Glutamatergic neuron (in vitro differentiated cells): ENCODE data around the gene CAPN7. TPM values are rescaled to one million over a fixed set of nuclear protein-coding genes. Genes with fewer than 3 reads are reported as not detected.
A peak's percentile ranks its signal among the peaks of the same experiment; 100 is the strongest.

Experiments
- DNase-seq: peaks from one replicate; pipeline ENCODE4 v3.0.0; 2022
- H3K27ac Mint-ChIP-seq: one replicate; pipeline ENCODE4 v1.8.0; 2020; ENCODE audit warnings: mild to moderate bottlenecking, mixed read lengths, inconsistent platforms; ENCODE audit not compliant: unreplicated experiment
- H3K27me3 Mint-ChIP-seq: one replicate; pipeline ENCODE4 v1.8.0; 2020; ENCODE audit warnings: mild to moderate bottlenecking, moderate library complexity, mixed read lengths, inconsistent platforms; ENCODE audit not compliant: unreplicated experiment
- H3K36me3 Mint-ChIP-seq: one replicate; pipeline ENCODE4 v1.8.0; 2020; ENCODE audit warnings: mild to moderate bottlenecking, mixed read lengths, inconsistent platforms; ENCODE audit not compliant: unreplicated experiment
- H3K4me1 Mint-ChIP-seq: one replicate; pipeline ENCODE4 v1.8.0; 2020; ENCODE audit warnings: mild to moderate bottlenecking, low read depth, mixed read lengths, inconsistent platforms; ENCODE audit not compliant: unreplicated experiment
- H3K4me3 Mint-ChIP-seq: one replicate; pipeline ENCODE4 v1.8.0; 2020; ENCODE audit warnings: mild to moderate bottlenecking, mixed read lengths, inconsistent platforms; ENCODE audit not compliant: unreplicated experiment
- H3K9me3 Mint-ChIP-seq: one replicate; pipeline ENCODE4 v1.8.0; 2020; ENCODE audit warnings: mild to moderate bottlenecking, moderate library complexity, mixed read lengths, inconsistent platforms; ENCODE audit not compliant: unreplicated experiment
- total RNA-seq: library from RNA; stranded (reverse); fragmentation: NEBNext Ultra II Directional; extraction: Animal tissue kit (Norgen Biotek cat#: 25700); gene quantifications from one replicate; pipeline ENCODE4 v1.2.1, GENCODE V29; 2021; ENCODE audit not compliant: unreplicated experiment
- TF ChIP-seq, protein P1 (sequence below): fragments of 200-600 bp; sonication (generic); IDR thresholded peaks from one replicate; pipeline ENCODE4 v1.5.0; 2021; ENCODE audit not compliant: partially characterized antibody, unreplicated experiment

Gene CAPN7
- total RNA-seq, 1 donor from 2014 or later = 30.2 TPM

DNA sequence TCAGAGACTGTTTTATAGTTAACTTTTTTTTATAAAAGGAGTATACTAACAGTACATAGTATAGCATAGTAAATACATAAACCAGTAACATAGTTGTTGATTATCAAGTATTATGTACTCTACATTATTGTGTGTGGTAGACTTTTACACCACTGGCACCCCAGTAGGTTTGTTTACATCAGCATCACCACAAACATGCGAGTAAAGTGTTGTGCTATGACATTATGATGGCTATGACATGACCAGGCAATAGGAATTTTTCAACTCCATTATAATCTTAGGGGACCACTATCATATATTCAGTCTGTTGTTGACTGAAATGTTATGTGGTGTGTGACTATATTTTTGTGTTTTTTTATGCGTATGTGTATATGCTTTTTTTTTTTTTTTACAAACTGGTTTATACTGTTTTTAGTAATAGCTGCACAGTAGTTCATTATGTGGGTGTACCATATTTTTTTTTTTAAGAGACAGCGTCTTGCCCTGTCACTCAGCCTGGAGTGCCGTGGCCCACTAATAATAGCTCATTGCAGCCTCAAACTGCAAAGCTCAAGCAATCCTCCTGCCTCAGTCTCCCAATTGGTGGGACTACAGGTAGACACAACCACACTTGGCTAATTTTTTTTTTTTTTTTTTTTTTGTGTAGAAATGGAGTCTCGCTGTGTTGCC is 1.9 kb downstream of the CAPN7 start:
- Mint-ChIP-seq H3K4me3 (peak overlapping the region; percentile 54), H3K4me1 (no peaks in the 10 kb centered on the region), H3K27ac (no peak overlapping the region), H3K36me3 (no peaks in the 10 kb centered on the region), H3K9me3 (no peaks in the 10 kb centered on the region), H3K27me3 (peaks cover 2% of the 10 kb centered on the region)
- DNase-seq = no peak
- TF ChIP-seq, protein P1, sequence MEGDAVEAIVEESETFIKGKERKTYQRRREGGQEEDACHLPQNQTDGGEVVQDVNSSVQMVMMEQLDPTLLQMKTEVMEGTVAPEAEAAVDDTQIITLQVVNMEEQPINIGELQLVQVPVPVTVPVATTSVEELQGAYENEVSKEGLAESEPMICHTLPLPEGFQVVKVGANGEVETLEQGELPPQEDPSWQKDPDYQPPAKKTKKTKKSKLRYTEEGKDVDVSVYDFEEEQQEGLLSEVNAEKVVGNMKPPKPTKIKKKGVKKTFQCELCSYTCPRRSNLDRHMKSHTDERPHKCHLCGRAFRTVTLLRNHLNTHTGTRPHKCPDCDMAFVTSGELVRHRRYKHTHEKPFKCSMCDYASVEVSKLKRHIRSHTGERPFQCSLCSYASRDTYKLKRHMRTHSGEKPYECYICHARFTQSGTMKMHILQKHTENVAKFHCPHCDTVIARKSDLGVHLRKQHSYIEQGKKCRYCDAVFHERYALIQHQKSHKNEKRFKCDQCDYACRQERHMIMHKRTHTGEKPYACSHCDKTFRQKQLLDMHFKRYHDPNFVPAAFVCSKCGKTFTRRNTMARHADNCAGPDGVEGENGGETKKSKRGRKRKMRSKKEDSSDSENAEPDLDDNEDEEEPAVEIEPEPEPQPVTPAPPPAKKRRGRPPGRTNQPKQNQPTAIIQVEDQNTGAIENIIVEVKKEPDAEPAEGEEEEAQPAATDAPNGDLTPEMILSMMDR = no peak

DNA sequence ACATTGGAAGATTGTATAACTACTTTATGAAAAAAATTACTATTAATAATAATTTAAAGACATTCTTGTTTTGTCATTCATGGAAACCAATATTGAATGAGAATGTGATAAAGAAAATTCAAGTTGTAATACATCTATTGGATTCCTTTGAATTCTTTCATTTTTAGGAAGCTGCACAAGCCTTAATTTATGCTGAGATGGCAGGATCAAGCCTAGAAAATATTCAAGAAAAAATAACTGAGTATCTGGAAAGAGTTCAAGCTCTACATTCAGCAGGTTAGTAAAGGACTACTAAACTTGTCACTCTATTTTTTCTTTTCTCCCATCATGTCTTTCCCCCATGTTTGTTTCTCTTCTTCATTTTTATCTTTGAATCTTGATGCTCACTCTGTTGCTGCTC is 5.9 kb downstream of the CAPN7 start:
- Mint-ChIP-seq H3K36me3 (no peaks in the 10 kb centered on the region), H3K27ac (no peak overlapping the region), H3K4me3 (no peak overlapping the region), H3K9me3 (no peaks in the 10 kb centered on the region), H3K4me1 (no peaks in the 10 kb centered on the region), H3K27me3 (no peaks in the 10 kb centered on the region)
- TF ChIP-seq, protein P1 = no peak
- no peak for DNase-seq

DNA sequence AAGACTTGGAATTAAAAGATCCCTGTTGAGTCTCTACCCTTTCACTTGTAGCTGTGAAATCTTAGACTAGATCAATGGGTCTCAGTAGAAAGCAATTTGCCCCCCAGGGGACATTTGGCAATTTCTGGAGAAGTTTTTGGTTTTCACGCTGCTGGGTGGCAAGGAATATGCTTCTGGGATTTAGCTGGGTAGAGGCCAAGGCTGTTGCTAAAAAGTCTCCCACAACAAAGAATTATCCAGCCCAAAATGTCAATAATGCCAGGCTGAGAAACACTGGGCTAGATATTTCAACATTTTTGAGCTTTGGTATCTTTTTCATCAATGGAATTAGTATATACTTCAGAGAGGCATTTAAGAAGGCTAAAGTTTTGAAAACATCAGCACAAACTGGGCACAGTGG is 8.7 kb downstream of the CAPN7 start:
- Mint-ChIP-seq H3K27me3 (no peaks in the 10 kb centered on the region), H3K36me3 (no peaks in the 10 kb centered on the region)

DNA sequence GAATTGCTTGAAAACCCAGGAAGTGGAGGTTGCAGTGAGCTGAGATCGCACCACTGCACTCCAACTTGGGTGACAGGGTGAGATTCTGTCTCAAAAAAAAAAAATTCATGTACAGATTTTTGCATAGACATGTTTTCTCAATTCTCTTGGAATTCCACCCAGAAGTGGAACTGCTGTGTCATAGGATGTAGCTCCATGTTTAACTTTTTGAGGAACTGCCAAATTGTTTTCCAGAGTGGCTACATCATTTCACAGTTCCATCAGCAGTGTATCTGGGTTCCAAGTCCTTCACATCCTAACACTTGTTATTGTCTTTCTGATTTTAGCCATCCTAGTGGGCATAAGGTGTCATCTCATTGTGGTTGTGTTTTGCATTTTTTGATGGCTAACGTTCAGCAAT is 9.9 kb downstream of the CAPN7 start:
- no peaks in the 10 kb centered on the region for H3K9me3 Mint-ChIP-seq
- no peaks in the 10 kb centered on the region for H3K4me1 Mint-ChIP-seq
- peak overlapping the region; percentile 38 for H3K4me3 Mint-ChIP-seq
- H3K36me3 Mint-ChIP-seq = peaks cover 4% of the 10 kb centered on the region
- no peak for DNase-seq
- H3K27me3 Mint-ChIP-seq = no peaks in the 10 kb centered on the region
- no peak overlapping the region for H3K27ac Mint-ChIP-seq
- TF ChIP-seq, protein P1 = no peak

More for the DNA sequence above, 8.7 kb downstream of the CAPN7 start:
- Mint-ChIP-seq H3K4me1 (no peaks in the 10 kb centered on the region), H3K9me3 (no peaks in the 10 kb centered on the region), H3K4me3 (no peak overlapping the region), H3K27ac (no peak overlapping the region)
- TF ChIP-seq, protein P1 = no peak
- DNase-seq = no peak

DNA sequence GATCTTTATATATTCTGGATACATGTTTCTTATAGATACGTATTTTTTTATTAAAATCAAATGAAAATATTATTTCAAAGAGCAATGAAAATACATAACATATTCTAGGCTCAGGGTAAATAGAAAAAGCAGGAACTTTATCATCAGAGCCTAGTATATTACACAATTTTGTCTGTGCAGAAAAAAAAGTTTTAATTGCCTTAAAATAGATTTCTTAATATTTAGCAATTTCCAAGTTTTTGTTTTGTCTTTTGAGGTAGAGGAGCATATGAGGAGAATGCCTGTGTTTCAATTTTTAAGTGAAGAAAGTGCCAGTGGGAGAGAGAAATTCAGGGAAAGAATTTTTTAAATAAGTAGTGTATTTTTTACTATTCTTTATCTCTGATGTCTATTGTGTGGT is 10.5 kb downstream of the CAPN7 start:
- Mint-ChIP-seq H3K36me3 (peaks cover 4% of the 10 kb centered on the region), H3K27ac (no peak overlapping the region), H3K27me3 (no peaks in the 10 kb centered on the region), H3K4me3 (no peak overlapping the region), H3K4me1 (no peaks in the 10 kb centered on the region), H3K9me3 (no peaks in the 10 kb centered on the region)
- DNase-seq = no peak
- TF ChIP-seq, protein P1 = no peak
